GM12878 (cell line): ENCODE measurements around the gene DUSP10.

Experiments used
- BACH1 ChIP-seq: fragments of 450-650 bp; IDR thresholded peaks from 2 replicates; pipeline ENCODE4 v1.6.1; 2017; ENCODE audit warnings: mild to moderate bottlenecking, borderline replicate concordance
- DPF2 ChIP-seq: fragments of 450-650 bp; IDR thresholded peaks from 2 replicates; pipeline ENCODE4 v1.6.1; 2017; ENCODE audit warnings: mild to moderate bottlenecking
- E2F4 ChIP-seq: IDR thresholded peaks from 2 replicates; pipeline ENCODE4 v1.6.1; 2012; ENCODE audit warnings: low read depth, low read length, improper control_type of control experiment
- FOXM1 ChIP-seq: IDR thresholded peaks from 2 replicates; pipeline ENCODE4 v1.6.1; 2012; ENCODE audit warnings: low read depth, mild to moderate bottlenecking, inconsistent platforms, low read length, moderate library complexity
- GATAD2B ChIP-seq: fragments of 450-650 bp; conservative IDR thresholded peaks from 2 replicates; pipeline ENCODE4 v1.6.1; 2017; ENCODE audit warnings: low read depth, mild to moderate bottlenecking, moderate library complexity
- JUNB ChIP-seq: IDR thresholded peaks from 2 replicates; pipeline ENCODE4 v1.6.1; 2016; ENCODE audit warnings: antibody characterized with exemption, mild to moderate bottlenecking
- TF ChIP-seq, protein P1 (sequence below), 3 experiments: IDR thresholded peaks in 2 of 3; conservative IDR thresholded peaks in 1 of 3; 2 replicates each; pipeline ENCODE4 v1.5.1; 2011; ENCODE audit warnings: low read depth in 3 of 3, low read length in 3 of 3, mild to moderate bottlenecking in 3 of 3, control low read depth in 2 of 3, moderate library complexity in 2 of 3, inconsistent platforms in 1 of 3, mixed read lengths in 1 of 3; ENCODE audit not compliant: control insufficient read depth in 2 of 3, insufficient read depth in 1 of 3; ENCODE audit errors: extremely low read depth in 1 of 3

DNA sequence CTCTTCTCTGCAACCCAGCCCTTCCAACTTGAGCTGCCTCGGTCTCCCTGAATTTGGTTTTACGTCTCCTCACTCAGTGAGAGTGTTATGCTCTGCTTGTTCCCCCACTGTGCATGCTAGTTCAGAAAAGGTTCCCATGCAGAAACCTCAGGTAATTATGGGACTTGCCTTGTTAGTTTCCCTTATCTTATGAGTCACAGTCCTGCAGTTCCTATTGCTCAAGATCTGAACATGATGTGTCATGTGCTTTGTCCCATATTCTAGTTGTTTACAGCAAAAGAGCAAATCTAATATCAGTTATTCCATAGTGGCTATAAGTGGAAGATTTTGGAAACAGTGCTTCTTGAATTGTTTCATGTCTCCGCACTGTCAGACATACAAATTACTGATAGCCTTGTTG is 74.4 kb downstream of the DUSP10 start:
- TF ChIP-seq E2F4 (no peak), FOXM1 (0 out of 2 replicates have a peak, but pooled peaks have one; percentile 17), JUNB (peak; percentile 85), GATAD2B (no peak), BACH1 (peak; percentile 40; the same call in 1 of the 2 replicates), DPF2 (peak; percentile 82)
- TF ChIP-seq, protein P1, sequence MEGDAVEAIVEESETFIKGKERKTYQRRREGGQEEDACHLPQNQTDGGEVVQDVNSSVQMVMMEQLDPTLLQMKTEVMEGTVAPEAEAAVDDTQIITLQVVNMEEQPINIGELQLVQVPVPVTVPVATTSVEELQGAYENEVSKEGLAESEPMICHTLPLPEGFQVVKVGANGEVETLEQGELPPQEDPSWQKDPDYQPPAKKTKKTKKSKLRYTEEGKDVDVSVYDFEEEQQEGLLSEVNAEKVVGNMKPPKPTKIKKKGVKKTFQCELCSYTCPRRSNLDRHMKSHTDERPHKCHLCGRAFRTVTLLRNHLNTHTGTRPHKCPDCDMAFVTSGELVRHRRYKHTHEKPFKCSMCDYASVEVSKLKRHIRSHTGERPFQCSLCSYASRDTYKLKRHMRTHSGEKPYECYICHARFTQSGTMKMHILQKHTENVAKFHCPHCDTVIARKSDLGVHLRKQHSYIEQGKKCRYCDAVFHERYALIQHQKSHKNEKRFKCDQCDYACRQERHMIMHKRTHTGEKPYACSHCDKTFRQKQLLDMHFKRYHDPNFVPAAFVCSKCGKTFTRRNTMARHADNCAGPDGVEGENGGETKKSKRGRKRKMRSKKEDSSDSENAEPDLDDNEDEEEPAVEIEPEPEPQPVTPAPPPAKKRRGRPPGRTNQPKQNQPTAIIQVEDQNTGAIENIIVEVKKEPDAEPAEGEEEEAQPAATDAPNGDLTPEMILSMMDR (IDR thresholded peaks at IDR 0.05 in 2 of 3, conservative IDR thresholded peaks at IDR 0.05 in 1 of 3; ENCODE audit: control insufficient read depth in 2 of 3, extremely low read depth in 1 of 3, insufficient read depth in 1 of 3, low read depth in 3 of 3, low read length in 3 of 3), result no peak
